GM04503 (cell line): ENCODE measurements around the gene CACNA1F.

Experiments
- DNase-seq: peaks from one replicate; pipeline ENCODE4 v3.0.0-alpha.2; 2012; ENCODE audit warnings: low read depth

CACNA1F gene

GRCh38 chrX:49233176-49233575, at the start of gene CACNA1F:
Gene CACNA1F, minus strand, starts transcription at chrX:49233340. Its CDS starts 31 bp downstream, at chrX:49233309.
- no peak for DNase-seq

GRCh38 chrX:49282647-49283011, 49.5 kb upstream of the CACNA1F start:
- no peak for DNase-seq

- no peak for DNase-seq
These were observed 44.9 kb upstream of the CACNA1F start for GRCh38 chrX:49278081-49278480.

GRCh38 chrX:49277535-49277830, 44.3 kb upstream of the CACNA1F start:
- no peak for DNase-seq

- DNase-seq = no peak
These were observed 43.8 kb upstream of the CACNA1F start for GRCh38 chrX:49276671-49277534.

GRCh38 chrX:49276207-49276606, 43.1 kb upstream of the CACNA1F start:
- DNase-seq = no peak

GRCh38 chrX:49273181-49273727, 40.1 kb upstream of the CACNA1F start:
- no peak for DNase-seq

GRCh38 chrX:49272421-49272820, 39.3 kb upstream of the CACNA1F start:
- no peak for DNase-seq

- DNase-seq = no peak
These were observed 38.2 kb upstream of the CACNA1F start for GRCh38 chrX:49271341-49271740.

GRCh38 chrX:49270249-49270921, 37.2 kb upstream of the CACNA1F start:
- DNase-seq = no peak

- DNase-seq = no peak
These were observed 36.7 kb upstream of the CACNA1F start, which contains the start of gene PPP1R3F for GRCh38 chrX:49269767-49270248. Gene PPP1R3F, plus strand, starts transcription at chrX:49269793. Its CDS starts 77 bp downstream, at chrX:49269870.

GRCh38 chrX:49269010-49269766, 36.0 kb upstream of the CACNA1F start:
- peak; percentile 81 for DNase-seq

- DNase-seq = no peak
These were observed 35.5 kb upstream of the CACNA1F start for GRCh38 chrX:49268702-49269009.

GRCh38 chrX:49266523-49267445, 33.6 kb upstream of the CACNA1F start:
- no peak for DNase-seq

GRCh38 chrX:49264460-49264859, 31.3 kb upstream of the CACNA1F start, which contains the start of gene FOXP3:
Gene FOXP3, minus strand, starts transcription at chrX:49264710. Its CDS starts 6,205 bp downstream, at chrX:49258505.
- no peak for DNase-seq

GRCh38 chrX:49263631-49264030, 30.5 kb upstream of the CACNA1F start:
- no peak for DNase-seq

GRCh38 chrX:49262603-49263002, 29.5 kb upstream of the CACNA1F start:
- no peak for DNase-seq

GRCh38 chrX:49260221-49260985, 27.3 kb upstream of the CACNA1F start:
- DNase-seq = no peak

- no peak for DNase-seq
These were observed 25.6 kb upstream of the CACNA1F start for GRCh38 chrX:49258749-49259124.
